HCT116 (cell line): ENCODE results near the gene MLC1. TPM values are rescaled to one million over a fixed set of nuclear protein-coding genes. Genes with fewer than 3 reads are reported as not detected.

ENCODE experiments used
- ATAC-seq: fragments of 200-7000 bp; cut with Tn5 transposase; 2 replicates; pipeline ENCODE4 v1.9.1; 2020; ENCODE audit warnings: mild to moderate bottlenecking, moderate library complexity
- BruUV-seq: library from RNA; stranded (reverse); fragments of 400-500 nt; replicated peaks from 2 replicates; lab custom pipeline; 2021; lab: Mats Ljungman, UMichigan
- CTCF ChIA-PET: fragments of 300-600 bp; sonication (Branson Sonifier 250); formaldehyde crosslinking; loops from one replicate; lab custom pipeline; 2021; ENCODE audit warnings: antibody characterized with exemption; lab: Charles Lee
- POLR2A ChIA-PET: fragments of 300-600, 350-600 bp; sonication (Branson Sonifier 250); formaldehyde crosslinking; loops from one replicate; lab custom pipeline; 2021; ENCODE audit warnings: antibody characterized with exemption; lab: Charles Lee
- RAD21 ChIA-PET, 2 experiments: fragments of 300-600 bp; sonication (Branson Sonifier 250); formaldehyde crosslinking; loops; one replicate each; lab custom pipeline; 2023; ENCODE audit warnings: low total read pairs in 2 of 2; ENCODE audit not compliant: uncharacterized antibody in 2 of 2, unreplicated experiment in 2 of 2, low non-redundant PET in 1 of 2; lab: Charles Lee
- DNase-seq: peaks from one replicate; pipeline ENCODE4 v3.0.0-alpha.2; 2010; ENCODE audit warnings: low read depth, low spot score
- H2AFZ ChIP-seq: fragments of 200-600 bp; shearing (Covaris generic), sonication (generic); 2 replicates; pipeline ENCODE4 v1.6.1; 2017; ENCODE audit warnings: low read depth, mixed run types, mixed read lengths, antibody characterized with exemption, low read length; ENCODE audit not compliant: poor library complexity, severe bottlenecking
- H3K27ac ChIP-seq: 2 replicates; pipeline ENCODE4 v1.5.1; 2012; ENCODE audit warnings: low read depth, low read length
- H3K27me3 ChIP-seq: fragments of 200-600 bp; sonication (generic); 2 replicates; pipeline ENCODE4 v1.6.1; 2016; ENCODE audit warnings: mixed run types, low read length, mixed read lengths; ENCODE audit not compliant: insufficient read depth
- H3K36me3 ChIP-seq, 2 experiments: fragments of 200-500 bp in 1 of 2; fragments of 200-600 bp in 1 of 2; sonication (Bioruptor generic) in 1 of 2; sonication (generic) in 1 of 2; 2 replicates each; pipeline versions ENCODE4 v1.5.1 to v1.6.1; 2014 to 2016; ENCODE audit warnings: low read length in 2 of 2, inconsistent platforms in 1 of 2, mixed read lengths in 1 of 2, mixed run types in 1 of 2; ENCODE audit not compliant: insufficient read depth in 2 of 2, control insufficient read depth in 1 of 2
- H3K4me1 ChIP-seq, 2 experiments: fragments of 200-600 bp in 1 of 2; sonication (generic) in 1 of 2; 2 replicates each; pipeline versions ENCODE4 v1.5.1 to v1.6.1; 2012 to 2017; ENCODE audit warnings: low read length in 2 of 2, inconsistent platforms in 1 of 2, mild to moderate bottlenecking in 1 of 2, mixed read lengths in 1 of 2, mixed run types in 1 of 2, moderate library complexity in 1 of 2; ENCODE audit not compliant: insufficient read depth in 2 of 2, control insufficient read depth in 1 of 2
- H3K4me2 ChIP-seq: fragments of 200-600 bp; sonication (generic); 2 replicates; pipeline ENCODE4 v1.6.1; 2017; ENCODE audit warnings: mixed run types, low read length, mixed read lengths
- H3K4me3 ChIP-seq, 2 experiments: fragments of 200-600 bp in 1 of 2; sonication (generic) in 1 of 2; replicated peaks in 1 of 2; 2 replicates each; pipeline ENCODE4 v1.5.1; 2011 to 2016; ENCODE audit warnings: low read length in 2 of 2, control low read depth in 1 of 2, low read depth in 1 of 2, mild to moderate bottlenecking in 1 of 2, mixed read lengths in 1 of 2, mixed run types in 1 of 2
- H3K79me2 ChIP-seq: fragments of 200-600 bp; sonication (generic); 2 replicates; pipeline ENCODE4 v1.6.1; 2017; ENCODE audit warnings: mild to moderate bottlenecking, mixed run types, low read length, moderate library complexity, mixed read lengths; ENCODE audit not compliant: insufficient read depth
- H3K9ac ChIP-seq: fragments of 200-600 bp; sonication (generic); 2 replicates; pipeline ENCODE4 v1.6.1; 2016; ENCODE audit warnings: low read length, mixed read lengths
- H3K9me2 ChIP-seq: fragments of 200-600 bp; sonication (generic), shearing (Covaris generic); 2 replicates; pipeline ENCODE4 v1.6.1; 2017; ENCODE audit warnings: mixed run types, mild to moderate bottlenecking, moderate library complexity; ENCODE audit not compliant: insufficient read depth
- H3K9me3 ChIP-seq, 2 experiments: fragments of 200-500 bp in 1 of 2; fragments of 200-600 bp in 1 of 2; sonication (Bioruptor generic) in 1 of 2; sonication (generic) in 1 of 2; 2 replicates each; pipeline ENCODE4 v1.6.1; 2014 to 2017; ENCODE audit warnings: low read length in 2 of 2, mixed read lengths in 2 of 2, inconsistent platforms in 1 of 2, low read depth in 1 of 2, mild to moderate bottlenecking in 1 of 2, mixed run types in 1 of 2, moderate library complexity in 1 of 2; ENCODE audit not compliant: control insufficient read depth in 1 of 2, insufficient read depth in 1 of 2
- H4K20me1 ChIP-seq: fragments of 200-600 bp; sonication (generic), shearing (Covaris generic); 2 replicates; pipeline ENCODE4 v1.6.1; 2017; ENCODE audit warnings: mixed run types, mild to moderate bottlenecking, moderate library complexity; ENCODE audit not compliant: insufficient read depth
- ATF3 ChIP-seq: IDR thresholded peaks from 2 replicates; pipeline ENCODE4 v1.6.1; 2012
- CBX3 ChIP-seq: IDR thresholded peaks from 2 replicates; pipeline ENCODE4 v1.6.1; 2012; ENCODE audit warnings: low read depth
- CEBPB ChIP-seq: IDR thresholded peaks from 2 replicates; pipeline ENCODE4 v1.6.1; 2012; ENCODE audit warnings: low read depth
- CTCF ChIP-seq, 3 experiments: fragments of 200-600 bp in 1 of 3; sonication (generic) in 1 of 3; IDR thresholded peaks in 2 of 3; conservative IDR thresholded peaks in 1 of 3; 2 replicates each; pipeline ENCODE4 v1.5.1; 2012 to 2017; ENCODE audit warnings: low read depth in 2 of 3, low read length in 2 of 3, antibody characterized with exemption in 1 of 3, borderline replicate concordance in 1 of 3, control low read depth in 1 of 3, mild to moderate bottlenecking in 1 of 3, mixed read lengths in 1 of 3, mixed run types in 1 of 3, moderate library complexity in 1 of 3; ENCODE audit not compliant: insufficient read depth in 1 of 3
- EGR1 ChIP-seq: IDR thresholded peaks from 2 replicates; pipeline ENCODE4 v1.6.1; 2012; ENCODE audit warnings: low read depth
- EZH2 ChIP-seq: fragments of 200-600 bp; sonication (generic); IDR thresholded peaks from 2 replicates; pipeline ENCODE4 v1.6.1; 2017; ENCODE audit warnings: antibody characterized with exemption, mixed run types
- EZH2phosphoT487 ChIP-seq: fragments of 200-600 bp; IDR thresholded peaks from 2 replicates; pipeline ENCODE4 v1.6.1; 2018; ENCODE audit warnings: antibody characterized with exemption, borderline replicate concordance
- FOSL1 ChIP-seq: IDR thresholded peaks from 2 replicates; pipeline ENCODE4 v1.6.1; 2012; ENCODE audit warnings: low read depth
- POLR2A ChIP-seq: IDR thresholded peaks from 2 replicates; pipeline ENCODE4 v1.7.0; 2011; ENCODE audit warnings: borderline replicate concordance; ENCODE audit not compliant: insufficient read depth, insufficient read length; ENCODE audit errors: extremely low read depth
- POLR2AphosphoS5 ChIP-seq: IDR thresholded peaks from 2 replicates; pipeline ENCODE4 v1.6.1; 2011; ENCODE audit warnings: mild to moderate bottlenecking, low read depth, low read length, moderate library complexity
- RAD21 ChIP-seq: IDR thresholded peaks from 2 replicates; pipeline ENCODE4 v1.6.1; 2012; ENCODE audit warnings: low read depth, mild to moderate bottlenecking
- REST ChIP-seq: IDR thresholded peaks from 2 replicates; pipeline ENCODE4 v1.6.1; 2012; ENCODE audit warnings: low read depth
- SP1 ChIP-seq: IDR thresholded peaks from 2 replicates; pipeline ENCODE4 v1.6.1; 2012; ENCODE audit warnings: low read depth
- SRF ChIP-seq: IDR thresholded peaks from 2 replicates; pipeline ENCODE4 v1.6.1; 2012; ENCODE audit warnings: low read depth
- TCF7L2 ChIP-seq: IDR thresholded peaks from 2 replicates; pipeline ENCODE4 v1.7.0; 2011; ENCODE audit warnings: borderline replicate concordance, inconsistent platforms; ENCODE audit not compliant: insufficient read depth, insufficient read length; ENCODE audit errors: extremely low read depth
- YY1 ChIP-seq: IDR thresholded peaks from 2 replicates; pipeline ENCODE4 v1.6.1; 2011; ENCODE audit warnings: low read length, low read depth, moderate library complexity, mild to moderate bottlenecking; ENCODE audit not compliant: insufficient replicate concordance; ENCODE audit errors: extremely low read depth
- ZBTB33 ChIP-seq: IDR thresholded peaks from 2 replicates; pipeline ENCODE4 v1.6.1; 2011; ENCODE audit warnings: mild to moderate bottlenecking, low read length, moderate library complexity; ENCODE audit not compliant: insufficient replicate concordance; ENCODE audit errors: extremely low read depth
- ZNF274 ChIP-seq: fragments of 200-500 bp; sonication (Bioruptor generic); IDR thresholded peaks from 2 replicates; pipeline ENCODE4 v1.6.1; 2014; ENCODE audit warnings: mild to moderate bottlenecking, low read depth, low read length, inconsistent platforms
- intact Hi-C: fragments of 100-400 bp; cut with micrococcal nuclease; formaldehyde crosslinking; loops from 2 replicates; pipeline ENCODE4 v1.10.0; 2022
- total RNA-seq: library from RNA; stranded (reverse); gene quantifications from one replicate; pipeline ENCODE4 v1.2.1, GENCODE V29; 2021; ENCODE audit not compliant: unreplicated experiment

The MLC1 gene
- total RNA-seq, 1 experiment from 2014 or later: not detected

- Histone ChIP-seq H3K4me1 (peaks cover 0 to 7% of the 10 kb centered on the region in 2 experiments; a peak in 1 of 4 replicates), H2AFZ (no peak overlapping the region), H3K4me3 (no peak overlapping the region), H3K9me2 (no peaks in the 10 kb centered on the region), H3K9me3 (peaks cover 4 to 8% of the 10 kb centered on the region in 2 experiments; a peak in 3 of 4 replicates), H3K9ac (no peak overlapping the region), H3K27me3 (no peaks in the 10 kb centered on the region), H3K4me2 (no peak overlapping the region), H4K20me1 (no peaks in the 10 kb centered on the region), H3K79me2 (no peaks in the 10 kb centered on the region), H3K27ac (no peak overlapping the region), H3K36me3 (no peaks in the 10 kb centered on the region)
- ChIA-PET RAD21 (no interaction called here), CTCF (no interaction called here), POLR2A (no interaction called here)
- no peak for ATAC-seq
- TF ChIP-seq ATF3 (no peak), TCF7L2 (no peak), POLR2A (no peak), FOSL1 (no peak), CBX3 (no peak), EZH2 (no peak), ZNF274 (no peak), SRF (no peak), CTCF (IDR thresholded peaks at IDR 0.05 in 2 of 3, conservative IDR thresholded peaks at IDR 0.05 in 1 of 3; ENCODE audit: borderline replicate concordance in 1 of 3, insufficient read depth in 1 of 3, low read depth in 2 of 3, low read length in 2 of 3) (no peak), YY1 (no peak), EGR1 (no peak), CEBPB (no peak), POLR2AphosphoS5 (no peak), SP1 (no peak), RAD21 (no peak), EZH2phosphoT487 (no peak), ZBTB33 (no peak), REST (no peak)
- DNase-seq: no peak
- no TSS peak for BruUV-seq
- intact Hi-C loops: no loop called here
These were observed 36.0 kb upstream of the MLC1 start for GRCh38 chr22:50121202-50121740.
